Caco-2 (cell line): Measurements from ENCODE around the gene FRMD8. TPM values are rescaled to one million over a fixed set of nuclear protein-coding genes. Genes with fewer than 3 reads are reported as not detected.

ENCODE experiments used
- BruUV-seq: library from RNA; stranded (reverse); fragments of 400-500 nt; replicated peaks from 2 replicates; lab custom pipeline; 2021; lab: Mats Ljungman, UMichigan
- CTCF ChIA-PET: fragments of 300-600 bp; sonication (Branson Sonifier 250); formaldehyde crosslinking; loops from one replicate; lab custom pipeline; 2022; ENCODE audit warnings: antibody characterized with exemption; lab: Charles Lee
- POLR2A ChIA-PET: fragments of 300-600 bp; sonication (Branson Sonifier 250); formaldehyde crosslinking; loops from one replicate; lab custom pipeline; 2022; ENCODE audit warnings: antibody characterized with exemption; lab: Charles Lee
- DNase-seq, 2 experiments: peaks; one replicate each; pipeline versions ENCODE4 v3.0.0 to v3.0.0-alpha.2; 2020 to 2022
- H3K27me3 ChIP-seq: replicated peaks from 2 replicates; pipeline ENCODE4 v1.6.0; 2011; ENCODE audit warnings: low read length; ENCODE audit not compliant: control insufficient read depth, insufficient read depth
- H3K36me3 ChIP-seq: 2 replicates; pipeline ENCODE4 v1.5.1; 2011; ENCODE audit warnings: low read length; ENCODE audit not compliant: control insufficient read depth, insufficient read depth
- H3K4me1 ChIP-seq: fragments of 250-450 bp; sonication (Bioruptor Pico); 2 replicates; pipeline ENCODE4 v1.5.1; 2020; ENCODE audit warnings: mild to moderate bottlenecking
- H3K4me3 ChIP-seq: 2 replicates; pipeline ENCODE4 v1.5.1; 2011; ENCODE audit warnings: low read depth, mild to moderate bottlenecking, control low read depth, low read length
- H3K9me3 ChIP-seq: fragments of 250-450 bp; sonication (Bioruptor Pico); 2 replicates; pipeline ENCODE4 v1.5.1; 2020; ENCODE audit warnings: mild to moderate bottlenecking, moderate library complexity
- H3K27ac Mint-ChIP-seq: one replicate; pipeline ENCODE4 v1.8.0; 2022; ENCODE audit warnings: mixed read lengths; ENCODE audit not compliant: unreplicated experiment
- H3K27me3 Mint-ChIP-seq: one replicate; pipeline ENCODE4 v1.8.0; 2022; ENCODE audit warnings: mixed read lengths; ENCODE audit not compliant: insufficient read depth, unreplicated experiment
- H3K36me3 Mint-ChIP-seq: one replicate; pipeline ENCODE4 v1.8.0; 2022; ENCODE audit warnings: mild to moderate bottlenecking, mixed read lengths; ENCODE audit not compliant: insufficient read depth, unreplicated experiment
- H3K4me1 Mint-ChIP-seq: one replicate; pipeline ENCODE4 v1.8.0; 2022; ENCODE audit warnings: low read depth, mixed read lengths; ENCODE audit not compliant: unreplicated experiment
- H3K4me3 Mint-ChIP-seq: one replicate; pipeline ENCODE4 v1.8.0; 2022; ENCODE audit warnings: mild to moderate bottlenecking, moderate library complexity, mixed read lengths; ENCODE audit not compliant: unreplicated experiment
- H3K9me3 Mint-ChIP-seq: one replicate; pipeline ENCODE4 v1.8.0; 2022; ENCODE audit warnings: mixed read lengths; ENCODE audit not compliant: unreplicated experiment
- intact Hi-C: fragments of 100-400 bp; cut with micrococcal nuclease; formaldehyde crosslinking; loops from one replicate; pipeline ENCODE4 v1.10.0; 2022; ENCODE audit not compliant: unreplicated experiment
- total RNA-seq: library from RNA; stranded (reverse); gene quantifications from 2 replicates; pipeline ENCODE4 v1.2.3, GENCODE V29; 2022
- TF ChIP-seq, protein P1 (sequence below), 2 experiments: fragments of 200-600 bp in 1 of 2; IDR thresholded peaks; 1 replicate in 1 of 2; 2 replicates in 1 of 2; pipeline versions ENCODE4 v1.5.1 to v1.8.0; 2011 to 2022; ENCODE audit warnings: antibody characterized with exemption in 1 of 2, control low read depth in 1 of 2, inconsistent platforms in 1 of 2, low read depth in 1 of 2, low read length in 1 of 2, mild to moderate bottlenecking in 1 of 2, moderate library complexity in 1 of 2; ENCODE audit not compliant: insufficient read depth in 1 of 2, severe bottlenecking in 1 of 2, unreplicated experiment in 1 of 2

The FRMD8 gene
- total RNA-seq, 1 experiment from 2014 or later = 38.2 TPM

DNA sequence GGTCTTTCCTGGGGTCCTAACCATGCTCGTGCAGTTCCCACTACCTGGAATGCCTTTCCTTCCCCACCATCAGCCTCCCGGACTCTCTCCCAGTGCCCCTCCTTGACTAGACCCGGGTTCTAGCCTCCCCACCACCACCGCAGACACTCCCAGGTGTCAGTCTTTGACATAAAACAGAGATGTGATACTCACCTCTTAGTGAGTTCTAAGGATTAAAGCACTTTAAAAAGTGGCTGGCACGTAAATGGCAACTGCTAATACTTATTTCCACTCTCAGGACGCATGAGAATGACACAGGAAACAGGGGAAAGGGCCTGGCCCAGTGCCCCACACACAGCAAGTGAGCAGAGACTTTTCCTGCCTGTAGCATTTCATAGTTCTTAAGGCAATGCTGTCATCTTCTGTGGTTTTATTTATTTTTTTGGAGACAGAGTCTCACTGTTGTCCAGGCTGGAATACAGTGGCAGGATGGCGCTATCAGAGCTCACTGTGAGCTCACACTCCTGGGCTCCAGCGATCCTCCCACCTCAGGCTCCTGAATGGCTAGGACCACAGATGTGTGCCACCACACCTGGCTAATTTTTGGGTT, 2.0 kb upstream of the FRMD8 start:
- CTCF ChIA-PET = no interaction called here
- Mint-ChIP-seq H3K4me3 (peak overlapping the region; percentile 27), H3K27me3 (no peaks in the 10 kb centered on the region), H3K4me1 (peaks cover 28% of the 10 kb centered on the region), H3K27ac (peak overlapping the region; percentile 90), H3K36me3 (peaks cover 19% of the 10 kb centered on the region), H3K9me3 (no peaks in the 10 kb centered on the region)
- BruUV-seq = no TSS peak
- intact Hi-C loops = no loop called here
- TF ChIP-seq, protein P1, sequence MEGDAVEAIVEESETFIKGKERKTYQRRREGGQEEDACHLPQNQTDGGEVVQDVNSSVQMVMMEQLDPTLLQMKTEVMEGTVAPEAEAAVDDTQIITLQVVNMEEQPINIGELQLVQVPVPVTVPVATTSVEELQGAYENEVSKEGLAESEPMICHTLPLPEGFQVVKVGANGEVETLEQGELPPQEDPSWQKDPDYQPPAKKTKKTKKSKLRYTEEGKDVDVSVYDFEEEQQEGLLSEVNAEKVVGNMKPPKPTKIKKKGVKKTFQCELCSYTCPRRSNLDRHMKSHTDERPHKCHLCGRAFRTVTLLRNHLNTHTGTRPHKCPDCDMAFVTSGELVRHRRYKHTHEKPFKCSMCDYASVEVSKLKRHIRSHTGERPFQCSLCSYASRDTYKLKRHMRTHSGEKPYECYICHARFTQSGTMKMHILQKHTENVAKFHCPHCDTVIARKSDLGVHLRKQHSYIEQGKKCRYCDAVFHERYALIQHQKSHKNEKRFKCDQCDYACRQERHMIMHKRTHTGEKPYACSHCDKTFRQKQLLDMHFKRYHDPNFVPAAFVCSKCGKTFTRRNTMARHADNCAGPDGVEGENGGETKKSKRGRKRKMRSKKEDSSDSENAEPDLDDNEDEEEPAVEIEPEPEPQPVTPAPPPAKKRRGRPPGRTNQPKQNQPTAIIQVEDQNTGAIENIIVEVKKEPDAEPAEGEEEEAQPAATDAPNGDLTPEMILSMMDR (IDR thresholded peaks at IDR 0.05; ENCODE audit: insufficient read depth in 1 of 2, low read depth in 1 of 2, low read length in 1 of 2, severe bottlenecking in 1 of 2, unreplicated experiment in 1 of 2) = no peak
- Histone ChIP-seq H3K4me1 (peaks cover 44% of the 10 kb centered on the region), H3K9me3 (no peaks in the 10 kb centered on the region), H3K36me3 (no peaks in the 10 kb centered on the region; the same call in 1 of the 2 replicates), H3K4me3 (no peak overlapping the region), H3K27me3 (no peaks in the 10 kb centered on the region)
- no peak for DNase-seq
- POLR2A ChIA-PET = no interaction called here

DNA sequence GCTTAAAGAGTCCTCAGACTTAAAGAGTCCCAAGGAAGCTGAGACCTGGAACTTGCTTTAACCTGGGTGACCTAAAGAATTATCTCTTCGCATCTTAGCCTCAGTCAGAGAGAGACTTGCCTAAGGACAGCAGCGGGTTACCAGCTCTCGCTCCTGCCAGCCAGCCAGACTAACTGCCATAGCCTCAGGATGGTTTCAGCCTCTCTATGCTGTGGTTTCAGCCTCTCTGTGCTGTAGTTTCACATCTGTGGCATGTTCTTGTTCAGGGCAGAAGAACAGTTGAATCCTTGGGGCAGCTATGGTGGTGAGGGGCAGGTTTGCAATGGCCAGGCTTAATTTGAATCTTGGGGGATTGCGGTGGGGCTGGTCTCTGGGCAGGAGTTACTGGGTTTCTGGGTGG, 2.3 kb downstream of the FRMD8 start:
- Mint-ChIP-seq H3K4me3 (peak overlapping the region; percentile 22), H3K4me1 (peaks cover 12% of the 10 kb centered on the region), H3K27ac (peak overlapping the region; percentile 50), H3K9me3 (no peaks in the 10 kb centered on the region), H3K36me3 (peaks cover 29% of the 10 kb centered on the region), H3K27me3 (no peaks in the 10 kb centered on the region)
- peaks cover 15% of the 10 kb centered on the region for H3K4me1 ChIP-seq
- no peaks in the 10 kb centered on the region for H3K27me3 ChIP-seq
- TF ChIP-seq, protein P1 (IDR thresholded peaks at IDR 0.05; ENCODE audit: insufficient read depth in 1 of 2, low read depth in 1 of 2, low read length in 1 of 2, severe bottlenecking in 1 of 2, unreplicated experiment in 1 of 2) = no peak
- H3K36me3 ChIP-seq = no peaks in the 10 kb centered on the region; the same call in 1 of the 2 replicates
- intact Hi-C loops = no loop called here
- H3K4me3 ChIP-seq = no peak overlapping the region
- BruUV-seq = no TSS peak
- ChIA-PET POLR2A (no interaction called here), CTCF (no interaction called here)
- no peak for DNase-seq
- H3K9me3 ChIP-seq = no peaks in the 10 kb centered on the region

DNA sequence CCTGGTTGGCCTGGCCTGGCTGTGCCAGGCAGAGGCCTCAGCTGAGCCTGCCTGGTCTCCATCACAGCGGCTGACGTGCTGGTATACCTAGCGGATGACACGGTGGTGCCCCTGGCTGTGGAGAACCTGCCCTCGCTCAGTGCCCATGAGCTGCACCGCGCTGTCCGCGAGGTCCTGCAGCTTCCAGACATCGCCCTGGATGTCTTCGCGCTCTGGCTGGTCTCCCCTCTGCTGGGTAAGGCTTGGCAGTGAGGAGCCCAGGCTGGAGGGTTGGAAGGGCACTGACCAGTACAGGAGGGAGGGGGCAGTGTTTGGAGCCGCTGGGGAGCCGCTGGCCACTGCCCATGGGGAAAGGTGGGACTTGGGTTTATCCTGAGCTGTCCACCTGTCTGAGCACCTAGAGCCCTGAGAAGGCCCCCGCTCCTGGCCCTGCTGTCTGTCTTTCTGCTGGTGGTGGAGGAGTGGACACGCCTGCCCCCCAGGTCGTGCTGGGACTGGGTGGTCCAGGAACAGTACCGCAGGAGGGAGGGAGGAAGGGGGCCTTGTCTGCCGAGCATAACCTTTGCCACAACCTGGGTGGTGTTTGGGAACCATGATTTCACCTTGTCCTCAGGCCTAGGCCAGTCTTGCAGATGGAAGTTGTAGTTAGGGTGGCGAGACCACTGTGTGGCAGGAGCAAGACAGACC, 3.0 kb downstream of the FRMD8 start:
- Histone ChIP-seq H3K27me3 (no peaks in the 10 kb centered on the region), H3K36me3 (no peaks in the 10 kb centered on the region; the same call in 1 of the 2 replicates), H3K4me1 (peaks cover 15% of the 10 kb centered on the region), H3K4me3 (no peak overlapping the region), H3K9me3 (no peaks in the 10 kb centered on the region)
- ChIA-PET CTCF (no interaction called here), POLR2A (no interaction called here)
- intact Hi-C loops = no loop called here
- no peak for DNase-seq
- peak overlapping the region; percentile 50 for H3K27ac Mint-ChIP-seq
- no peak overlapping the region for H3K4me3 Mint-ChIP-seq
- BruUV-seq = no TSS peak
- peaks cover 25% of the 10 kb centered on the region for H3K36me3 Mint-ChIP-seq
- no peaks in the 10 kb centered on the region for H3K27me3 Mint-ChIP-seq
- TF ChIP-seq, protein P1 (IDR thresholded peaks at IDR 0.05; ENCODE audit: insufficient read depth in 1 of 2, low read depth in 1 of 2, low read length in 1 of 2, severe bottlenecking in 1 of 2, unreplicated experiment in 1 of 2) = no peak
- no peaks in the 10 kb centered on the region for H3K9me3 Mint-ChIP-seq
- H3K4me1 Mint-ChIP-seq = peaks cover 6% of the 10 kb centered on the region
